Caco-2 (cell line): ENCODE measurements around the gene NKX3-2. TPM values are rescaled to one million over a fixed set of nuclear protein-coding genes. Genes with fewer than 3 reads are reported as not detected.

ENCODE experiments used
- BruUV-seq: library from RNA; stranded (reverse); fragments of 400-500 nt; replicated peaks from 2 replicates; lab custom pipeline; 2021; lab: Mats Ljungman, UMichigan
- CTCF ChIA-PET: fragments of 300-600 bp; sonication (Branson Sonifier 250); formaldehyde crosslinking; loops from one replicate; lab custom pipeline; 2022; ENCODE audit warnings: antibody characterized with exemption; lab: Charles Lee
- POLR2A ChIA-PET: fragments of 300-600 bp; sonication (Branson Sonifier 250); formaldehyde crosslinking; loops from one replicate; lab custom pipeline; 2022; ENCODE audit warnings: antibody characterized with exemption; lab: Charles Lee
- DNase-seq, 2 experiments: peaks; one replicate each; pipeline versions ENCODE4 v3.0.0 to v3.0.0-alpha.2; 2020 to 2022
- H3K27me3 ChIP-seq: replicated peaks from 2 replicates; pipeline ENCODE4 v1.6.0; 2011; ENCODE audit warnings: low read length; ENCODE audit not compliant: control insufficient read depth, insufficient read depth
- H3K36me3 ChIP-seq: 2 replicates; pipeline ENCODE4 v1.5.1; 2011; ENCODE audit warnings: low read length; ENCODE audit not compliant: control insufficient read depth, insufficient read depth
- H3K4me1 ChIP-seq: fragments of 250-450 bp; sonication (Bioruptor Pico); 2 replicates; pipeline ENCODE4 v1.5.1; 2020; ENCODE audit warnings: mild to moderate bottlenecking
- H3K4me3 ChIP-seq: 2 replicates; pipeline ENCODE4 v1.5.1; 2011; ENCODE audit warnings: low read depth, mild to moderate bottlenecking, control low read depth, low read length
- H3K9me3 ChIP-seq: fragments of 250-450 bp; sonication (Bioruptor Pico); 2 replicates; pipeline ENCODE4 v1.5.1; 2020; ENCODE audit warnings: mild to moderate bottlenecking, moderate library complexity
- H3K27ac Mint-ChIP-seq: one replicate; pipeline ENCODE4 v1.8.0; 2022; ENCODE audit warnings: mixed read lengths; ENCODE audit not compliant: unreplicated experiment
- H3K27me3 Mint-ChIP-seq: one replicate; pipeline ENCODE4 v1.8.0; 2022; ENCODE audit warnings: mixed read lengths; ENCODE audit not compliant: insufficient read depth, unreplicated experiment
- H3K36me3 Mint-ChIP-seq: one replicate; pipeline ENCODE4 v1.8.0; 2022; ENCODE audit warnings: mild to moderate bottlenecking, mixed read lengths; ENCODE audit not compliant: insufficient read depth, unreplicated experiment
- H3K4me1 Mint-ChIP-seq: one replicate; pipeline ENCODE4 v1.8.0; 2022; ENCODE audit warnings: low read depth, mixed read lengths; ENCODE audit not compliant: unreplicated experiment
- H3K4me3 Mint-ChIP-seq: one replicate; pipeline ENCODE4 v1.8.0; 2022; ENCODE audit warnings: mild to moderate bottlenecking, moderate library complexity, mixed read lengths; ENCODE audit not compliant: unreplicated experiment
- H3K9me3 Mint-ChIP-seq: one replicate; pipeline ENCODE4 v1.8.0; 2022; ENCODE audit warnings: mixed read lengths; ENCODE audit not compliant: unreplicated experiment
- intact Hi-C: fragments of 100-400 bp; cut with micrococcal nuclease; formaldehyde crosslinking; loops from one replicate; pipeline ENCODE4 v1.10.0; 2022; ENCODE audit not compliant: unreplicated experiment
- total RNA-seq: library from RNA; stranded (reverse); gene quantifications from 2 replicates; pipeline ENCODE4 v1.2.3, GENCODE V29; 2022
- TF ChIP-seq, protein P1 (sequence below), 2 experiments: fragments of 200-600 bp in 1 of 2; IDR thresholded peaks; 1 replicate in 1 of 2; 2 replicates in 1 of 2; pipeline versions ENCODE4 v1.5.1 to v1.8.0; 2011 to 2022; ENCODE audit warnings: antibody characterized with exemption in 1 of 2, control low read depth in 1 of 2, inconsistent platforms in 1 of 2, low read depth in 1 of 2, low read length in 1 of 2, mild to moderate bottlenecking in 1 of 2, moderate library complexity in 1 of 2; ENCODE audit not compliant: insufficient read depth in 1 of 2, severe bottlenecking in 1 of 2, unreplicated experiment in 1 of 2

The NKX3-2 gene
- total RNA-seq, 1 experiment from 2014 or later, result 2.4 TPM

- Mint-ChIP-seq H3K27ac (no peak overlapping the region), H3K36me3 (no peaks in the 10 kb centered on the region), H3K4me3 (no peak overlapping the region), H3K4me1 (no peaks in the 10 kb centered on the region), H3K27me3 (peaks cover 2% of the 10 kb centered on the region), H3K9me3 (no peaks in the 10 kb centered on the region)
- Histone ChIP-seq H3K4me1 (no peaks in the 10 kb centered on the region), H3K36me3 (no peaks in the 10 kb centered on the region), H3K4me3 (no peak overlapping the region), H3K27me3 (no peaks in the 10 kb centered on the region), H3K9me3 (no peaks in the 10 kb centered on the region)
- ChIA-PET CTCF (no interaction called here), POLR2A (no interaction called here)
- no peak for DNase-seq
- TF ChIP-seq, protein P1, sequence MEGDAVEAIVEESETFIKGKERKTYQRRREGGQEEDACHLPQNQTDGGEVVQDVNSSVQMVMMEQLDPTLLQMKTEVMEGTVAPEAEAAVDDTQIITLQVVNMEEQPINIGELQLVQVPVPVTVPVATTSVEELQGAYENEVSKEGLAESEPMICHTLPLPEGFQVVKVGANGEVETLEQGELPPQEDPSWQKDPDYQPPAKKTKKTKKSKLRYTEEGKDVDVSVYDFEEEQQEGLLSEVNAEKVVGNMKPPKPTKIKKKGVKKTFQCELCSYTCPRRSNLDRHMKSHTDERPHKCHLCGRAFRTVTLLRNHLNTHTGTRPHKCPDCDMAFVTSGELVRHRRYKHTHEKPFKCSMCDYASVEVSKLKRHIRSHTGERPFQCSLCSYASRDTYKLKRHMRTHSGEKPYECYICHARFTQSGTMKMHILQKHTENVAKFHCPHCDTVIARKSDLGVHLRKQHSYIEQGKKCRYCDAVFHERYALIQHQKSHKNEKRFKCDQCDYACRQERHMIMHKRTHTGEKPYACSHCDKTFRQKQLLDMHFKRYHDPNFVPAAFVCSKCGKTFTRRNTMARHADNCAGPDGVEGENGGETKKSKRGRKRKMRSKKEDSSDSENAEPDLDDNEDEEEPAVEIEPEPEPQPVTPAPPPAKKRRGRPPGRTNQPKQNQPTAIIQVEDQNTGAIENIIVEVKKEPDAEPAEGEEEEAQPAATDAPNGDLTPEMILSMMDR (IDR thresholded peaks at IDR 0.05; ENCODE audit: insufficient read depth in 1 of 2, low read depth in 1 of 2, low read length in 1 of 2, severe bottlenecking in 1 of 2, unreplicated experiment in 1 of 2), result no peak
- intact Hi-C loops, result no loop called here
- no TSS peak for BruUV-seq
These were observed 8.5 kb downstream of the NKX3-2 start for GRCh38 chr4:13535708-13536361.

DNA sequence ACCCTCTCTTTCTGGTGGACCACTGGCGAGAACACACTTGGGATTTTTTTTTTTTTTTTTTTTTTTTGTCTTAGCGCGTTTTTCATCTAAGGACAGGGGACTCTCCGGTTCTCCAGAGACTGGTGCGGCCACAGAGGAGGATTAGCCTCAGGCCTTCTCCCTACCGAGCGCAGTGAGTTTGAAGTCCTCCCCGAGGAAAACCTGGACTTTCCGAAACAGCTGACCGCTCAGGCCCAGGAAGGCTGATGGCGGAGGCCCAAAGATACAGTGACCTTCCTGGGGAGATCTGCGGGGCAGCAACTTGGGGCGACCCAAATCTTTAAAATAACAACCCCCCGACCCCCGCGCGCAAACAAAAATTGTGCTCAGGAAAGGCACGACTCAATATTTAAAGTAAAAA is 9.2 kb downstream of the NKX3-2 start:
- no peaks in the 10 kb centered on the region for H3K9me3 Mint-ChIP-seq
- peaks cover 2% of the 10 kb centered on the region for H3K27me3 Mint-ChIP-seq
- Histone ChIP-seq H3K36me3 (no peaks in the 10 kb centered on the region), H3K27me3 (no peaks in the 10 kb centered on the region), H3K4me1 (no peaks in the 10 kb centered on the region), H3K9me3 (no peaks in the 10 kb centered on the region), H3K4me3 (no peak overlapping the region)
- no peaks in the 10 kb centered on the region for H3K4me1 Mint-ChIP-seq
- POLR2A ChIA-PET, result no interaction called here
- TF ChIP-seq, protein P1 (IDR thresholded peaks at IDR 0.05; ENCODE audit: insufficient read depth in 1 of 2, low read depth in 1 of 2, low read length in 1 of 2, severe bottlenecking in 1 of 2, unreplicated experiment in 1 of 2), result no peak
- BruUV-seq, result no TSS peak
- no peak overlapping the region for H3K27ac Mint-ChIP-seq
- DNase-seq, result no peak
- H3K36me3 Mint-ChIP-seq, result no peaks in the 10 kb centered on the region
- CTCF ChIA-PET, result no interaction called here
- intact Hi-C loops, result no loop called here
- H3K4me3 Mint-ChIP-seq, result no peak overlapping the region

DNA sequence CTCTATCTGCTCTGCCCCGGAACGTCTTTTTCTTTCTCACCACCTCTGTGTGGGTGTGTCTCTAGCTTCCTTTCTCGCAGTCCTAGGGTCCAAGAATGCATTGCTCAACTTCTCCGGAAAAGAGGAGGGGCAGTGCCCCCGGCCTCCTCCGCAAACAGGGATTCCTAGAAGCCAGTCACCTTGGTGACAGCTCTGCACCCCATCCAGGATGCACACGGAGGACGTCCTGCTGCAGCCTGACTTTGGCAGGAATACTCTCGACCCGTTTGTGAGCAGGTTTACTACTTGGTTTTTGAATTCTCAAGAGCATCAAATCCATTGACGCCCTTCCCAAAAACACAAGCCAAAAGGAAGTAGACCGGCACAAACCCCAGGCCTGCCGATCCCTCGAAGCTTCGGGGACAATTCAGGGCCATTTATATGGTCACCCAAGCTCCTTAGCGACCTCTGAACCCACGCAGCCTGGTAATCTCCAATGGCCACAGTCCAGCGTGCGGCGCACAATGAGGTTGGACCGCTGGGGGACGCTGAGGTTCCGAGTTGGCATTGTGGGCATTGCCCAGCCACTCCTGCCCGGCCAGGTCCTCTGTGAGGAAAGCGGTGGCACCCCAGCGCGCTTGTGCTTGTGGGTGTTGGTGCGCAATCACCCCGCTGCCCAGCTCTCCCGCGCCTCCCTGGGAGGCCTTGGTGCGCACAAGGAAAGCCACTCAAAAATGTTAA is 9.8 kb downstream of the NKX3-2 start:
- Histone ChIP-seq H3K4me3 (no peak overlapping the region), H3K27me3 (no peaks in the 10 kb centered on the region), H3K9me3 (no peaks in the 10 kb centered on the region), H3K36me3 (no peaks in the 10 kb centered on the region), H3K4me1 (no peaks in the 10 kb centered on the region)
- POLR2A ChIA-PET, result no interaction called here
- H3K27me3 Mint-ChIP-seq, result peaks cover 2% of the 10 kb centered on the region
- H3K27ac Mint-ChIP-seq, result no peak overlapping the region
- intact Hi-C loops, result no loop called here
- H3K4me3 Mint-ChIP-seq, result no peak overlapping the region
- DNase-seq, result no peak
- H3K4me1 Mint-ChIP-seq, result no peaks in the 10 kb centered on the region
- no peaks in the 10 kb centered on the region for H3K36me3 Mint-ChIP-seq
- CTCF ChIA-PET, result no interaction called here
- no TSS peak for BruUV-seq
- TF ChIP-seq, protein P1 (IDR thresholded peaks at IDR 0.05; ENCODE audit: insufficient read depth in 1 of 2, low read depth in 1 of 2, low read length in 1 of 2, severe bottlenecking in 1 of 2, unreplicated experiment in 1 of 2), result no peak
- no peaks in the 10 kb centered on the region for H3K9me3 Mint-ChIP-seq
